ENCODE measurements around the gene PFDN6. TPM values are rescaled to one million over a fixed set of nuclear protein-coding genes. Genes with fewer than 3 reads are reported as not detected.
A peak's percentile ranks its signal among the peaks of the same experiment; 100 is the strongest.

The PFDN6 gene
- total RNA-seq, 1 experiment from 2014 or later, result 85.8 TPM

GRCh38 chr6:33289784-33290315 lies 449 bp downstream of the PFDN6 start:
- H3K27me3 ChIP-seq (ENCODE audit: insufficient read depth, low read length), result no peaks in the 10 kb centered on the region
- Mint-ChIP-seq H3K4me1 (peaks cover 7 to 20% of the 10 kb centered on the region in 2 experiments), H3K9me3 (no peaks in the 10 kb centered on the region), H3K27ac (peak overlapping the region; percentile 88 to 97 (median 97); a peak in 5 of 7 replicates), H3K4me3 (peak overlapping the region; percentile 99 to 100), H3K36me3 (ENCODE audit: insufficient read depth in 1 of 3, low read depth in 3 of 3) (peaks cover 29 to 75% (median 54%) of the 10 kb centered on the region in 3 experiments), H3K27me3 (ENCODE audit: low read depth) (no peaks in the 10 kb centered on the region; the same call in 1 of the 2 replicates)
- H2BK5ac ChIP-seq (ENCODE audit: insufficient read length, low read length), result no peak overlapping the region
- H3K23ac ChIP-seq (ENCODE audit: insufficient read length, low read depth, low read length), result no peak overlapping the region
- H2BK20ac ChIP-seq (ENCODE audit: low read depth, low read length, poor library complexity, severe bottlenecking), result no peak overlapping the region
- DNase-seq, result no peak
- peak overlapping the region; percentile 53 for H3K9ac ChIP-seq (ENCODE audit: extremely low read depth, insufficient read length, low read length)
- no peak overlapping the region for H2AK5ac ChIP-seq (ENCODE audit: insufficient read length, low read length)
- no peak overlapping the region for H4K91ac ChIP-seq (ENCODE audit: insufficient read length, low read depth, low read length)
- WGBS (ENCODE audit: extremely low coverage, insufficient read length, low lambda C conversion rate), result no CpG with 5 or more reads among the region's 14 CpGs
- H2BK120ac ChIP-seq (ENCODE audit: low read depth, low read length, poor library complexity, severe bottlenecking), result no peak overlapping the region
- no peak overlapping the region for H3K27ac ChIP-seq (ENCODE audit: insufficient read length, low read depth, low read length)
- H3K14ac ChIP-seq (ENCODE audit: insufficient read depth, low read length), result no peak overlapping the region
- H3K4me2 ChIP-seq (ENCODE audit: insufficient read depth, insufficient read length, low read length), result peak overlapping the region; percentile 74
- H3K79me1 ChIP-seq (ENCODE audit: insufficient read depth, low read depth, low read length, poor library complexity, severe bottlenecking), result peaks cover 8% of the 10 kb centered on the region
- TF ChIP-seq CTCF (conservative IDR thresholded peaks at IDR 0.05), result no peak
- H3T11ph ChIP-seq (ENCODE audit: low read length), result no peak overlapping the region
- no peaks in the 10 kb centered on the region for H4K20me1 ChIP-seq (ENCODE audit: control insufficient read depth, insufficient read depth, insufficient read length)
- no peak overlapping the region for H4K8ac ChIP-seq (replicated peaks; ENCODE audit: insufficient read length, low read depth, low read length)
- no peak overlapping the region for H3K18ac ChIP-seq (ENCODE audit: insufficient read length, low read depth, low read length)
- H4K5ac ChIP-seq (ENCODE audit: insufficient read length, low read depth, low read length), result no peak overlapping the region
- peaks cover 12% of the 10 kb centered on the region for H3K23me2 ChIP-seq (ENCODE audit: insufficient read length, low read depth, low read length, poor library complexity, severe bottlenecking)
- no peak overlapping the region for H3K4ac ChIP-seq (ENCODE audit: low read depth, low read length)
- no peak overlapping the region for H3K56ac ChIP-seq (ENCODE audit: insufficient read length, low read depth, low read length)
- no peaks in the 10 kb centered on the region; the same call in 1 of the 2 replicates for H3K4me1 ChIP-seq (ENCODE audit: insufficient read depth, low read length)
- no peaks in the 10 kb centered on the region for H3K9me3 ChIP-seq (ENCODE audit: control insufficient read depth, low read depth, low read length)
- no peak overlapping the region for H2BK15ac ChIP-seq (ENCODE audit: low read depth, low read length)
- no peak overlapping the region for H2BK12ac ChIP-seq (ENCODE audit: insufficient read length, low read depth, low read length)
- no peak overlapping the region for H2AFZ ChIP-seq (ENCODE audit: low read length)
- peaks cover 7% of the 10 kb centered on the region; the same call in 1 of the 2 replicates for H3K79me2 ChIP-seq (ENCODE audit: insufficient read depth, low read length)

Measured in H9 (cell line).